ENCODE data around the gene ASB7. TPM values are rescaled to one million over a fixed set of nuclear protein-coding genes. Genes with fewer than 3 reads are reported as not detected.

ASB7 gene
- total and polyA plus RNA-seq, 2 donors from 2014 or later = 5.3 to 17.7 TPM

Other genes starting within 250 kb of the ASB7 start
- gene CERS3, start 73.6 kb upstream of the ASB7 start, total RNA-seq = 0.31 TPM
- not detected for gene CERS3, start 73.6 kb upstream of the ASB7 start, polyA plus RNA-seq (ENCODE audit: insufficient read depth, low read depth, low replicate concordance)
- 20.6 TPM for gene LINS1, start 405 bp upstream of the ASB7 start, total RNA-seq
- gene LINS1, start 405 bp upstream of the ASB7 start, polyA plus RNA-seq (ENCODE audit: insufficient read depth, low read depth, low replicate concordance) = 8.8 TPM